Measurements from ENCODE around the gene PUM1.

Gene PUM1

GRCh38 chr1:30892671-30893073, 172.8 kb downstream of the PUM1 start:
- Histone ChIP-seq H3K9ac (no peak overlapping the region), H3K4me2 (peak overlapping the region in 3 of 11 experiments; percentile 70 to 86 (median 76); a peak in 5 of 22 replicates), H3K9me3 (replicated peaks in 1 of 11) (no peaks in the 10 kb centered on the region), H3K4me1 (peaks cover 13 to 82% (median 17%) of the 10 kb centered on the region in 10 experiments), H4K20me1 (peaks cover 29 to 100% (median 56%) of the 10 kb centered on the region in 11 experiments; a peak in 21 of 22 replicates), H3K27ac (no peak overlapping the region), H3K36me3 (peaks cover 0 to 34% (median 0%) of the 10 kb centered on the region in 11 experiments; a peak in 5 of 22 replicates), H3K4me3 (no peak overlapping the region), H3K27me3 (peaks cover 49 to 95% (median 82%) of the 10 kb centered on the region in 11 experiments)
- no peak for TF ChIP-seq Cebpa-rat (IDR thresholded peaks at IDR 0.05)

- H3K9ac ChIP-seq = peak overlapping the region in 1 of 11 experiments; percentile 62; a peak in 1 of 22 replicates
- H3K27ac ChIP-seq = no peak overlapping the region
- H3K9me3 ChIP-seq (replicated peaks in 1 of 11) = no peaks in the 10 kb centered on the region
- H3K36me3 ChIP-seq = peaks cover 0 to 44% (median 0%) of the 10 kb centered on the region in 11 experiments; a peak in 5 of 22 replicates
- no peak overlapping the region for H3K4me3 ChIP-seq
- H3K27me3 ChIP-seq = peaks cover 52 to 95% (median 82%) of the 10 kb centered on the region in 11 experiments
- peak overlapping the region in 4 of 11 experiments; percentile 30 to 86 (median 73); a peak in 8 of 22 replicates for H3K4me2 ChIP-seq
- H4K20me1 ChIP-seq = peaks cover 43 to 100% (median 59%) of the 10 kb centered on the region in 11 experiments; a peak in 21 of 22 replicates
- no peak for TF ChIP-seq Cebpa-rat (IDR thresholded peaks at IDR 0.05)
- peaks cover 14 to 67% (median 23%) of the 10 kb centered on the region in 10 experiments for H3K4me1 ChIP-seq
Observed at GRCh38 chr1:30891227-30891552, 174.3 kb downstream of the PUM1 start.

GRCh38 chr1:30890502-30891226, 174.9 kb downstream of the PUM1 start:
- Histone ChIP-seq H3K27ac (no peak overlapping the region), H4K20me1 (peaks cover 46 to 100% (median 62%) of the 10 kb centered on the region in 11 experiments; a peak in 21 of 22 replicates)

GRCh38 chr1:30889511-30889910, 176.0 kb downstream of the PUM1 start:
- peaks cover 15 to 57% (median 32%) of the 10 kb centered on the region in 10 experiments for H3K4me1 ChIP-seq
- peak overlapping the region in 1 of 11 experiments; percentile 30; a peak in 1 of 22 replicates for H3K9ac ChIP-seq
- peaks cover 0 to 47% (median 0%) of the 10 kb centered on the region in 11 experiments; a peak in 5 of 22 replicates for H3K36me3 ChIP-seq
- H3K27ac ChIP-seq = no peak overlapping the region
- no peaks in the 10 kb centered on the region for H3K9me3 ChIP-seq (replicated peaks in 1 of 11)
- peak overlapping the region in 3 of 11 experiments; percentile 46 to 71 (median 68); a peak in 5 of 22 replicates for H3K4me2 ChIP-seq
- no peak overlapping the region for H3K4me3 ChIP-seq
- peaks cover 39 to 100% (median 64%) of the 10 kb centered on the region in 11 experiments; a peak in 21 of 22 replicates for H4K20me1 ChIP-seq
- TF ChIP-seq Cebpa-rat (IDR thresholded peaks at IDR 0.05) = no peak
- peaks cover 69 to 95% (median 84%) of the 10 kb centered on the region in 11 experiments for H3K27me3 ChIP-seq

More at GRCh38 chr1:30890502-30891226, 174.9 kb downstream of the PUM1 start:
- Histone ChIP-seq H3K9ac (peak overlapping the region in 1 of 11 experiments; percentile 62; a peak in 1 of 22 replicates), H3K4me2 (peak overlapping the region in 2 of 11 experiments; percentile 76 to 86; a peak in 5 of 22 replicates), H3K27me3 (peaks cover 57 to 95% (median 83%) of the 10 kb centered on the region in 11 experiments), H3K4me1 (peaks cover 15 to 63% (median 28%) of the 10 kb centered on the region in 10 experiments), H3K9me3 (replicated peaks in 1 of 11) (no peaks in the 10 kb centered on the region), H3K36me3 (peaks cover 0 to 46% (median 0%) of the 10 kb centered on the region in 11 experiments; a peak in 5 of 22 replicates), H3K4me3 (no peak overlapping the region)
- TF ChIP-seq Cebpa-rat (IDR thresholded peaks at IDR 0.05) = no peak

DNA sequence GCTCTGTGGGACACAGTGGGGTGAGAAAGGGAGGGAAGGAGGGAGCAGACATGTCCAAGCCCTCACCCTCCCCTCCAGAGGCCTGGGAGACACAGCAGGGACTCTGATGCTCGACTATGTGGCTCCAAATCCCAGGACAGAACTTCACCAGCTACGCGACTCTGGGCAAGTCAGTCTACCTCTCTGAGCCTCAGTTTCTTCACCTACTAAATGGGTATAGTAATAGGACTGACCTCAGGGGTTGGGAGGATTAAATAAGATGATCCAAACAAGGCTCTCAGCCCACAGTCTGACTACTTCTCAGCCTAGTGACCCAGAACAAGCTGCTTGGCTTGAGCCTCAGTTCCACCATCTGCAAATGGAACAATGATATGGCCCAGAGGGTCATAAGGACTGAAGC, 176.5 kb downstream of the PUM1 start:
- H3K36me3 ChIP-seq = peaks cover 0 to 48% (median 0%) of the 10 kb centered on the region in 11 experiments; a peak in 5 of 22 replicates
- no peaks in the 10 kb centered on the region for H3K9me3 ChIP-seq (replicated peaks in 1 of 11)
- H3K9ac ChIP-seq = peak overlapping the region in 2 of 11 experiments; percentile 6 to 30; a peak in 2 of 22 replicates
- peak overlapping the region; percentile 23 to 76 (median 58); a peak in 21 of 22 replicates for H3K4me2 ChIP-seq
- H3K4me3 ChIP-seq = no peak overlapping the region
- peaks cover 16 to 59% (median 33%) of the 10 kb centered on the region in 10 experiments for H3K4me1 ChIP-seq
- no peak overlapping the region for H3K27ac ChIP-seq
- no peak for TF ChIP-seq Cebpa-rat (IDR thresholded peaks at IDR 0.05)
- peaks cover 44 to 100% (median 70%) of the 10 kb centered on the region in 11 experiments; a peak in 21 of 22 replicates for H4K20me1 ChIP-seq
- H3K27me3 ChIP-seq = peaks cover 74 to 98% (median 89%) of the 10 kb centered on the region in 11 experiments

- H3K36me3 ChIP-seq = peaks cover 0 to 53% (median 0%) of the 10 kb centered on the region in 11 experiments; a peak in 5 of 22 replicates
- H3K9ac ChIP-seq = peak overlapping the region in 2 of 11 experiments; percentile 6 to 30; a peak in 2 of 22 replicates
- H3K4me2 ChIP-seq = peak overlapping the region; percentile 23 to 76 (median 58); a peak in 21 of 22 replicates
- no peak overlapping the region for H3K4me3 ChIP-seq
- H3K4me1 ChIP-seq = peaks cover 19 to 59% (median 39%) of the 10 kb centered on the region in 10 experiments
- TF ChIP-seq Cebpa-rat (IDR thresholded peaks at IDR 0.05) = no peak
- H3K9me3 ChIP-seq (replicated peaks in 1 of 11) = no peaks in the 10 kb centered on the region
- peaks cover 80 to 98% (median 91%) of the 10 kb centered on the region in 11 experiments for H3K27me3 ChIP-seq
- H3K27ac ChIP-seq = no peak overlapping the region
- peaks cover 44 to 100% (median 71%) of the 10 kb centered on the region in 11 experiments; a peak in 21 of 22 replicates for H4K20me1 ChIP-seq
Observed at GRCh38 chr1:30888391-30888790, 177.1 kb downstream of the PUM1 start.

- peaks cover 0 to 60% (median 0%) of the 10 kb centered on the region in 11 experiments; a peak in 5 of 22 replicates for H3K36me3 ChIP-seq
- no peaks in the 10 kb centered on the region for H3K9me3 ChIP-seq (replicated peaks in 1 of 11)
- H3K27me3 ChIP-seq = peaks cover 87 to 100% (median 94%) of the 10 kb centered on the region in 11 experiments
- H3K4me1 ChIP-seq = peaks cover 19 to 61% (median 41%) of the 10 kb centered on the region in 10 experiments
- no peak overlapping the region for H3K4me3 ChIP-seq
- H4K20me1 ChIP-seq = peaks cover 43 to 100% (median 72%) of the 10 kb centered on the region in 11 experiments; a peak in 21 of 22 replicates
- peak overlapping the region in 2 of 11 experiments; percentile 6 to 30; a peak in 2 of 22 replicates for H3K9ac ChIP-seq
- no peak overlapping the region for H3K27ac ChIP-seq
- peak overlapping the region; percentile 23 to 76 (median 58); a peak in 20 of 22 replicates for H3K4me2 ChIP-seq
- peak in 1 of 11 experiments; percentile 44; a peak in 1 of 22 replicates for TF ChIP-seq Cebpa-rat (IDR thresholded peaks at IDR 0.05)
Observed at GRCh38 chr1:30887485-30888315, 177.8 kb downstream of the PUM1 start.
